Upper lobe of right lung (tissue), 1 donor: Measurements from ENCODE around the gene SLC8A3. TPM values are rescaled to one million over a fixed set of nuclear protein-coding genes. Genes with fewer than 3 reads are reported as not detected.

ENCODE experiments used
- ATAC-seq: fragments of 200-7000 bp; cut with Tn5 transposase; one replicate; pipeline ENCODE4 v1.9.1; 2020; ENCODE audit warnings: mild to moderate bottlenecking, moderate library complexity
- DNase-seq: peaks from one replicate; pipeline ENCODE4 v3.0.0-alpha.2; 2020
- H3K27ac ChIP-seq: fragments of 200-600 bp; one replicate; pipeline ENCODE4 v1.8.0; 2022
- H3K27me3 ChIP-seq: fragments of 200-600 bp; one replicate; pipeline ENCODE4 v1.8.0; 2022; ENCODE audit warnings: mild to moderate bottlenecking
- H3K36me3 ChIP-seq: fragments of 200-600 bp; one replicate; pipeline ENCODE4 v1.8.0; 2022
- H3K4me1 ChIP-seq: fragments of 200-600 bp; one replicate; pipeline ENCODE4 v1.8.0; 2022
- H3K4me3 ChIP-seq: fragments of 200-600 bp; one replicate; pipeline ENCODE4 v1.8.0; 2022; ENCODE audit warnings: mild to moderate bottlenecking
- H3K9me3 ChIP-seq: fragments of 200-600 bp; one replicate; pipeline ENCODE4 v1.8.0; 2022
- intact Hi-C: fragments of 100-400 bp; cut with DNase I; formaldehyde crosslinking; loops from one replicate; pipeline ENCODE4 v1.11.0; 2022
- total RNA-seq: library from RNA; stranded (reverse); fragmentation: NEBNext Ultra II Directional; extraction: Animal tissue kit (Norgen Biotek cat#: 25700); gene quantifications from one replicate; pipeline ENCODE4 v1.2.1, GENCODE V29; 2021
- TF ChIP-seq, protein P1 (sequence below): fragments of 200-600 bp; IDR thresholded peaks from one replicate; pipeline ENCODE4 v1.8.0; 2022; ENCODE audit warnings: antibody characterized with exemption
- donor health status: DM: no; HTN: yes; CAD: no; lungs with severe emphysema.

Gene SLC8A3
- total RNA-seq, 1 donor from 2014 or later, result 1.8 TPM

- Histone ChIP-seq H3K36me3 (no peaks in the 10 kb centered on the region), H3K27ac (no peak overlapping the region), H3K27me3 (peaks cover 10% of the 10 kb centered on the region), H3K4me3 (no peak overlapping the region), H3K9me3 (no peaks in the 10 kb centered on the region), H3K4me1 (no peaks in the 10 kb centered on the region)
- DNase-seq (no peak), ATAC-seq (no peak)
- TF ChIP-seq, protein P1, sequence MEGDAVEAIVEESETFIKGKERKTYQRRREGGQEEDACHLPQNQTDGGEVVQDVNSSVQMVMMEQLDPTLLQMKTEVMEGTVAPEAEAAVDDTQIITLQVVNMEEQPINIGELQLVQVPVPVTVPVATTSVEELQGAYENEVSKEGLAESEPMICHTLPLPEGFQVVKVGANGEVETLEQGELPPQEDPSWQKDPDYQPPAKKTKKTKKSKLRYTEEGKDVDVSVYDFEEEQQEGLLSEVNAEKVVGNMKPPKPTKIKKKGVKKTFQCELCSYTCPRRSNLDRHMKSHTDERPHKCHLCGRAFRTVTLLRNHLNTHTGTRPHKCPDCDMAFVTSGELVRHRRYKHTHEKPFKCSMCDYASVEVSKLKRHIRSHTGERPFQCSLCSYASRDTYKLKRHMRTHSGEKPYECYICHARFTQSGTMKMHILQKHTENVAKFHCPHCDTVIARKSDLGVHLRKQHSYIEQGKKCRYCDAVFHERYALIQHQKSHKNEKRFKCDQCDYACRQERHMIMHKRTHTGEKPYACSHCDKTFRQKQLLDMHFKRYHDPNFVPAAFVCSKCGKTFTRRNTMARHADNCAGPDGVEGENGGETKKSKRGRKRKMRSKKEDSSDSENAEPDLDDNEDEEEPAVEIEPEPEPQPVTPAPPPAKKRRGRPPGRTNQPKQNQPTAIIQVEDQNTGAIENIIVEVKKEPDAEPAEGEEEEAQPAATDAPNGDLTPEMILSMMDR, result no peak
- intact Hi-C loops, result no loop called here
Observed at GRCh38 chr14:70006699-70007098, 182.1 kb downstream of the SLC8A3 start.

- Histone ChIP-seq H3K4me1 (no peaks in the 10 kb centered on the region), H3K27me3 (peaks cover 10% of the 10 kb centered on the region), H3K36me3 (no peaks in the 10 kb centered on the region), H3K4me3 (no peak overlapping the region), H3K27ac (no peak overlapping the region), H3K9me3 (no peaks in the 10 kb centered on the region)
- no peak for ATAC-seq
- TF ChIP-seq, protein P1, result no peak
- no peak for DNase-seq
- intact Hi-C loops, result no loop called here
Observed at GRCh38 chr14:70005281-70005805, 183.4 kb downstream of the SLC8A3 start.

DNA sequence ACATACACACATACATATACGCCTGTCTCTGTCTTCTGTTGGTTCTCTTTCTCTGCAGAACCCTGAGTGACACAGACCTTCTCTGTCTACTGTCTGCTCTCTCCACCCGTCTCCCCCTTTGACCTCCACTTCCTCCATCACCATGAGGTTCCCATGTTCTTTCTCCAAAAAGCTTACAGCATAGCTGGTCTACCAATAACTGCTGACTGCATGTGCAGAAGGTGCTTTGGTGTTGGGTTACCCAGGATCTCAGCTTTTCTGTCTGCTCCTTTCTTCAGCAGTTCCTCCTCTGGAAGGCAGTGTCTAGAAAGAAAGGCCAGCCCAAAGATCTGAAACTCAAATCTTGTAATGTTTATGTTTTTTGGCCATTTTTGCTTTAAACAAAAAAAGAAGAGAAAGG, 184.0 kb downstream of the SLC8A3 start:
- DNase-seq, result no peak
- intact Hi-C loops, result no loop called here
- Histone ChIP-seq H3K4me1 (no peaks in the 10 kb centered on the region), H3K27ac (no peak overlapping the region), H3K27me3 (peaks cover 10% of the 10 kb centered on the region), H3K4me3 (no peak overlapping the region), H3K36me3 (no peaks in the 10 kb centered on the region), H3K9me3 (no peaks in the 10 kb centered on the region)
- no peak for ATAC-seq
- TF ChIP-seq, protein P1, result no peak

DNA sequence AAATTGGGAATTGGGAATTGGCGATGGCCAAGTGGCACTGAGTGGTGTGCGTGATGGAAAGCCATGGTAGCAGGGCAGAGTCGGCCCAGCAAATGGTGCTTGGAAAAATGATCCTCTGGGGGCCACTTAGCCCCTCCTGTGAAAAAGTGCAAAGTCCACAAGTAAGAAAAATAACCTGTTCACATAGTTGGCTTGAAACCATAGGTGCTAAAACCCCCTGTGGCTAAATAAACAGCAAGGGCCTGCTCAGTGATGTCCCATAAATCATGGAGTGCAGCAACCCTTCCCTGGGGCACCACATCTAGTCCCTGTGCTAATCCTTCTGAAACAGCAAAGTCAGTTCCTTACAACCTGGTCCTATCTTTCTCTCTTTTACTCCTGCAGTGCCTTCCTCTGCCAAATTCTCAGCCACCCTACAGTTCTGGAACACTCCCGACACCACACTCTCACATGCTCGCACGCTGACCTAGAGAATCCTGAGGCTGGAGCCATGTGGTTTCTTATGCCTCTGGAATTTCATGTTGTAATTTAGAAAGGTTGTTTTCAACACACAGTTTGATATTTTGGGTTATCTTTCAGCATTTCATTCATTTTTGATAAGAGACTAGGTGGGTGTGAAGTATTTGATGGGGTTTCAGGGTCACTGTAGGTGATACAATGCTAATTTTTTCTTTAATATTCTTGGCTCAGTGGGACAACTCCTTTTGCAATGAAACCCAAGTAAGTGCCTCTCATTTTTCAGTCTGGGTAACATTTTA, 186.0 kb downstream of the SLC8A3 start:
- no peak overlapping the region for H3K4me3 ChIP-seq
- H3K36me3 ChIP-seq, result no peaks in the 10 kb centered on the region
- intact Hi-C loops, result no loop called here
- TF ChIP-seq, protein P1, result no peak
- no peaks in the 10 kb centered on the region for H3K9me3 ChIP-seq
- no peak overlapping the region for H3K27ac ChIP-seq
- H3K4me1 ChIP-seq, result no peaks in the 10 kb centered on the region
- no peak for DNase-seq
- no peak for ATAC-seq
- H3K27me3 ChIP-seq, result peaks cover 10% of the 10 kb centered on the region

DNA sequence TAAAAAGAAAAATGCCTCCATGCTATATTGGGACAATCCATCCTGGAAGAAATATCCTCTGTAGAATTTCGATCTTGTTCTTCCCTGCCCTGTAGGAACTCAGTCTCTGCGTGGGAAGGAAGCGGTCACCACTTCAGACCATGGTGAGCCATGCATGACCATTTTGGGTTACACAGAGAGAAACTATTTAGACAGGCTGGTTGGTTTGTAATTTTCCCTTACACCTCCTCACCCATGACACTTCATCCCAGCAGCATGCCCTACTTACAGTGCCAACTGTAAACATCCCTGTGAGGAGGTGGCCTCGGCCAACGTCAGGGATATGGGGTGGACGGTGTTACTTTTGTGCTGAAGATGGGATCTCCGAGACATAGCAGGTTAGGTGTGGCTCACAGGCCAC, 188.2 kb downstream of the SLC8A3 start:
- no peaks in the 10 kb centered on the region for H3K4me1 ChIP-seq
- no peak for DNase-seq
- H3K27me3 ChIP-seq, result peaks cover 10% of the 10 kb centered on the region
- no peaks in the 10 kb centered on the region for H3K9me3 ChIP-seq
- no peak overlapping the region for H3K27ac ChIP-seq
- intact Hi-C loops, result no loop called here
- H3K4me3 ChIP-seq, result no peak overlapping the region
- ATAC-seq, result no peak
- H3K36me3 ChIP-seq, result no peaks in the 10 kb centered on the region
- TF ChIP-seq, protein P1, result no peak
